ENCODE results near the gene CDK5. TPM values are rescaled to one million over a fixed set of nuclear protein-coding genes. Genes with fewer than 3 reads are reported as not detected.

The CDK5 gene
- total and polyA plus RNA-seq, 9 of the 15 experiments (the other 6 are each of a cell fraction or from before 2014, with no cell fraction given), result 3.2 to 38.0 (median 27.5) TPM

DNA sequence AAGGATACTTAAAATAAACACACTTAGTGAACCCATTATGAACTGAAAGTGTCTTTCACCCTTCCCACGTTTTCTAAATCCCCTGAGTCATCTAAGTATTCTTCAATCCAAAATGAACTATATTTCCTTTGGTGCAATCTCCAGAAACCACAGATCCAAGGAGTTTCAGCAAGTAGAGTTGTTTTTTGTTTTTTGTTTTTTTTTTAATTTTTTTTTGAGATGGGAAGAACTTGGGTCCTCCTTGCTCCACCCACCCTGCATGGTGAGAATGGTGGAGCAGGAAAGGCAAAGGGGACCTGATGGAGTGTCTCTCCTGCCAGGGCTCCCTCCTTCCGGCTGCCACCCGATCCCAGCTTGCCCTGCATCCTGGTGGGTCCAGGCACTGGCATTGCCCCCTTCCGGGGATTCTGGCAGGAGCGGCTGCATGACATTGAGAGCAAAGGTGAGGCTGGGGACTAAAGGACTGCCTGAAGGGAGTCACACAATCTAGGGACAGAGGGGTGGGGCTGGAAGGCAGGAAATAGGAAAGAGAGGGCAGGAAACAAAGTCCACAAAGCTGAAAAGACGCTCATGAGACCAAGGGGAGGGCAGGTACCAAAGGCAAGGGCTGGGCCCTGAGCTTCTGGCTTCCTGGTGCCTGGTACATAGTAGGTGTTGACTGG lies 45.5 kb downstream of the CDK5 start (continued):
- TF ChIP-seq, protein P1, sequence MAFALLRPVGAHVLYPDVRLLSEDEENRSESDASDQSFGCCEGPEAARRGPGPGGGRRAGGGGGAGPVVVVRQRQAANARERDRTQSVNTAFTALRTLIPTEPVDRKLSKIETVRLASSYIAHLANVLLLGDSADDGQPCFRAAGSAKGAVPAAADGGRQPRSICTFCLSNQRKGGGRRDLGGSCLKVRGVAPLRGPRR (CRISPR knock-in tag; IDR thresholded peaks at IDR 0.05), result no peak
- TF ChIP-seq THRAP3 (IDR thresholded peaks at IDR 0.05; ENCODE audit: borderline replicate concordance) (0 out of 2 replicates have a peak, but pooled peaks have one; percentile 27), SMARCA4 (IDR thresholded peaks at IDR 0.05) (peak; percentile 37; the same call in 1 of the 2 replicates), GABPA (tag; conservative IDR thresholded peaks at IDR 0.05; ENCODE audit: low read depth) (no peak), FOXM1 (IDR thresholded peaks at IDR 0.05; ENCODE audit: low read depth) (0 out of 2 replicates have a peak, but pooled peaks have one; percentile 14), FOXM1 (CRISPR knock-in tag; IDR thresholded peaks at IDR 0.05; ENCODE audit: low read depth) (no peak), U2AF2 (optimal IDR thresholded peaks at IDR 0.05; ENCODE audit: low read depth, low read length) (no peak), DMBX1 (CRISPR knock-in tag; IDR thresholded peaks at IDR 0.05; ENCODE audit: borderline replicate concordance) (no peak)
- TF ChIP-seq, protein P2, sequence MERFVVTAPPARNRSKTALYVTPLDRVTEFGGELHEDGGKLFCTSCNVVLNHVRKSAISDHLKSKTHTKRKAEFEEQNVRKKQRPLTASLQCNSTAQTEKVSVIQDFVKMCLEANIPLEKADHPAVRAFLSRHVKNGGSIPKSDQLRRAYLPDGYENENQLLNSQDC (CRISPR knock-in tag; IDR thresholded peaks at IDR 0.05), result no peak
- TF ChIP-seq, protein P3, sequence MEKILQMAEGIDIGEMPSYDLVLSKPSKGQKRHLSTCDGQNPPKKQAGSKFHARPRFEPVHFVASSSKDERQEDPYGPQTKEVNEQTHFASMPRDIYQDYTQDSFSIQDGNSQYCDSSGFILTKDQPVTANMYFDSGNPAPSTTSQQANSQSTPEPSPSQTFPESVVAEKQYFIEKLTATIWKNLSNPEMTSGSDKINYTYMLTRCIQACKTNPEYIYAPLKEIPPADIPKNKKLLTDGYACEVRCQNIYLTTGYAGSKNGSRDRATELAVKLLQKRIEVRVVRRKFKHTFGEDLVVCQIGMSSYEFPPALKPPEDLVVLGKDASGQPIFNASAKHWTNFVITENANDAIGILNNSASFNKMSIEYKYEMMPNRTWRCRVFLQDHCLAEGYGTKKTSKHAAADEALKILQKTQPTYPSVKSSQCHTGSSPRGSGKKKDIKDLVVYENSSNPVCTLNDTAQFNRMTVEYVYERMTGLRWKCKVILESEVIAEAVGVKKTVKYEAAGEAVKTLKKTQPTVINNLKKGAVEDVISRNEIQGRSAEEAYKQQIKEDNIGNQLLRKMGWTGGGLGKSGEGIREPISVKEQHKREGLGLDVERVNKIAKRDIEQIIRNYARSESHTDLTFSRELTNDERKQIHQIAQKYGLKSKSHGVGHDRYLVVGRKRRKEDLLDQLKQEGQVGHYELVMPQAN (IDR thresholded peaks at IDR 0.05; ENCODE audit: borderline replicate concordance), result peak; percentile 50; the same call in 1 of the 2 replicates
- TF ChIP-seq, protein P4, sequence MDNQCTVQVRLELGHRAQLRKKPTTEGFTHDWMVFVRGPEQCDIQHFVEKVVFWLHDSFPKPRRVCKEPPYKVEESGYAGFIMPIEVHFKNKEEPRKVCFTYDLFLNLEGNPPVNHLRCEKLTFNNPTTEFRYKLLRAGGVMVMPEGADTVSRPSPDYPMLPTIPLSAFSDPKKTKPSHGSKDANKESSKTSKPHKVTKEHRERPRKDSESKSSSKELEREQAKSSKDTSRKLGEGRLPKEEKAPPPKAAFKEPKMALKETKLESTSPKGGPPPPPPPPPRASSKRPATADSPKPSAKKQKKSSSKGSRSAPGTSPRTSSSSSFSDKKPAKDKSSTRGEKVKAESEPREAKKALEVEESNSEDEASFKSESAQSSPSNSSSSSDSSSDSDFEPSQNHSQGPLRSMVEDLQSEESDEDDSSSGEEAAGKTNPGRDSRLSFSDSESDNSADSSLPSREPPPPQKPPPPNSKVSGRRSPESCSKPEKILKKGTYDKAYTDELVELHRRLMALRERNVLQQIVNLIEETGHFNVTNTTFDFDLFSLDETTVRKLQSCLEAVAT (IDR thresholded peaks at IDR 0.05), result peak in 1 of 2 experiments; percentile 57; a peak in 1 of 4 replicates

Data from K562 (cell line).